GM12878 (cell line): ENCODE measurements around the gene PLD3.

Source experiments
- BCL11A ChIP-seq: IDR thresholded peaks from 2 replicates; pipeline ENCODE4 v1.6.1; 2011; ENCODE audit warnings: low read depth, low read length
- CTCF ChIP-seq, 3 experiments: IDR thresholded peaks in 2 of 3; conservative IDR thresholded peaks in 1 of 3; 2 replicates each; pipeline ENCODE4 v1.5.1; 2011; ENCODE audit warnings: low read depth in 3 of 3, low read length in 3 of 3, mild to moderate bottlenecking in 3 of 3, control low read depth in 2 of 3, moderate library complexity in 2 of 3, inconsistent platforms in 1 of 3, mixed read lengths in 1 of 3; ENCODE audit not compliant: control insufficient read depth in 2 of 3, insufficient read depth in 1 of 3; ENCODE audit errors: extremely low read depth in 1 of 3
- EP300 ChIP-seq, 2 experiments: fragments of 150-350 bp in 1 of 2; IDR thresholded peaks; 2 replicates each; pipeline ENCODE4 v1.6.1; 2011 to 2012; ENCODE audit warnings: low read depth in 2 of 2, low read length in 2 of 2, borderline replicate concordance in 1 of 2, improper control_type of control experiment in 1 of 2, inconsistent platforms in 1 of 2; ENCODE audit not compliant: control insufficient read depth in 1 of 2
- ETV6 ChIP-seq, 2 experiments: fragments of 450-650 bp in 1 of 2; IDR thresholded peaks in 1 of 2; conservative IDR thresholded peaks in 1 of 2; 2 replicates each; pipeline ENCODE4 v1.6.1; 2014; ENCODE audit warnings: antibody characterized with exemption in 1 of 2, borderline replicate concordance in 1 of 2, low read depth in 1 of 2, mild to moderate bottlenecking in 1 of 2, moderate library complexity in 1 of 2
- EZH2 ChIP-seq: IDR thresholded peaks from 2 replicates; pipeline ENCODE4 v1.6.1; 2012; ENCODE audit warnings: low read depth, mild to moderate bottlenecking, control low read depth, inconsistent platforms, low read length, borderline replicate concordance; ENCODE audit not compliant: control insufficient read depth
- FOXK2 ChIP-seq: fragments of 450-650 bp; IDR thresholded peaks from 2 replicates; pipeline ENCODE4 v1.6.1; 2017; ENCODE audit warnings: mild to moderate bottlenecking, moderate library complexity
- JUND ChIP-seq: IDR thresholded peaks from 2 replicates; pipeline ENCODE4 v1.6.1; 2012; ENCODE audit warnings: low read depth, mild to moderate bottlenecking, low read length, improper control_type of control experiment, moderate library complexity
- POLR2AphosphoS5 ChIP-seq: IDR thresholded peaks from 2 replicates; pipeline ENCODE4 v1.6.1; 2011; ENCODE audit warnings: mild to moderate bottlenecking, low read length, inconsistent platforms
- SP1 ChIP-seq: IDR thresholded peaks from one replicate; pipeline ENCODE4 v1.6.1; 2011; ENCODE audit warnings: low read depth, low read length

- no peak for TF ChIP-seq SP1
- no peak for TF ChIP-seq FOXK2
- TF ChIP-seq CTCF (IDR thresholded peaks at IDR 0.05 in 2 of 3, conservative IDR thresholded peaks at IDR 0.05 in 1 of 3; ENCODE audit: control insufficient read depth in 2 of 3, extremely low read depth in 1 of 3, insufficient read depth in 1 of 3, low read depth in 3 of 3, low read length in 3 of 3) = no peak
- TF ChIP-seq JUND = no peak
- TF ChIP-seq POLR2AphosphoS5 = no peak
- no peak for TF ChIP-seq ETV6 (conservative IDR thresholded peaks at IDR 0.05 in 1 of 2, IDR thresholded peaks at IDR 0.05 in 1 of 2; ENCODE audit: borderline replicate concordance in 1 of 2, low read depth in 1 of 2)
- no peak for TF ChIP-seq BCL11A
- TF ChIP-seq EP300 (IDR thresholded peaks at IDR 0.05; ENCODE audit: borderline replicate concordance in 1 of 2, control insufficient read depth in 1 of 2, low read depth in 2 of 2, low read length in 2 of 2) = no peak
- TF ChIP-seq EZH2 = no peak
Observed at GRCh38 chr19:40337107-40337506, 11.4 kb upstream of the PLD3 start.
